GM10266 (cell line): ENCODE data around the gene ATP11A.

Experiments used
- DNase-seq: peaks from one replicate; pipeline ENCODE4 v3.0.0; 2012; ENCODE audit errors: extremely low spot score
- TF ChIP-seq, protein P1 (sequence below): IDR thresholded peaks from 2 replicates; pipeline ENCODE4 v1.5.1; 2012; ENCODE audit warnings: mild to moderate bottlenecking, low read depth; ENCODE audit not compliant: control insufficient read depth, insufficient read depth; ENCODE audit errors: missing control alignments

Gene ATP11A

GRCh38 chr13:112818040-112818697, 128.3 kb downstream of the ATP11A start:
- DNase-seq: no peak
- TF ChIP-seq, protein P1, sequence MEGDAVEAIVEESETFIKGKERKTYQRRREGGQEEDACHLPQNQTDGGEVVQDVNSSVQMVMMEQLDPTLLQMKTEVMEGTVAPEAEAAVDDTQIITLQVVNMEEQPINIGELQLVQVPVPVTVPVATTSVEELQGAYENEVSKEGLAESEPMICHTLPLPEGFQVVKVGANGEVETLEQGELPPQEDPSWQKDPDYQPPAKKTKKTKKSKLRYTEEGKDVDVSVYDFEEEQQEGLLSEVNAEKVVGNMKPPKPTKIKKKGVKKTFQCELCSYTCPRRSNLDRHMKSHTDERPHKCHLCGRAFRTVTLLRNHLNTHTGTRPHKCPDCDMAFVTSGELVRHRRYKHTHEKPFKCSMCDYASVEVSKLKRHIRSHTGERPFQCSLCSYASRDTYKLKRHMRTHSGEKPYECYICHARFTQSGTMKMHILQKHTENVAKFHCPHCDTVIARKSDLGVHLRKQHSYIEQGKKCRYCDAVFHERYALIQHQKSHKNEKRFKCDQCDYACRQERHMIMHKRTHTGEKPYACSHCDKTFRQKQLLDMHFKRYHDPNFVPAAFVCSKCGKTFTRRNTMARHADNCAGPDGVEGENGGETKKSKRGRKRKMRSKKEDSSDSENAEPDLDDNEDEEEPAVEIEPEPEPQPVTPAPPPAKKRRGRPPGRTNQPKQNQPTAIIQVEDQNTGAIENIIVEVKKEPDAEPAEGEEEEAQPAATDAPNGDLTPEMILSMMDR: no peak

GRCh38 chr13:112818698-112819045, 128.8 kb downstream of the ATP11A start:
- TF ChIP-seq, protein P1: no peak
- DNase-seq: no peak

- DNase-seq: no peak
- TF ChIP-seq, protein P1: no peak
Observed at GRCh38 chr13:112819111-112819510, 129.3 kb downstream of the ATP11A start.

DNA sequence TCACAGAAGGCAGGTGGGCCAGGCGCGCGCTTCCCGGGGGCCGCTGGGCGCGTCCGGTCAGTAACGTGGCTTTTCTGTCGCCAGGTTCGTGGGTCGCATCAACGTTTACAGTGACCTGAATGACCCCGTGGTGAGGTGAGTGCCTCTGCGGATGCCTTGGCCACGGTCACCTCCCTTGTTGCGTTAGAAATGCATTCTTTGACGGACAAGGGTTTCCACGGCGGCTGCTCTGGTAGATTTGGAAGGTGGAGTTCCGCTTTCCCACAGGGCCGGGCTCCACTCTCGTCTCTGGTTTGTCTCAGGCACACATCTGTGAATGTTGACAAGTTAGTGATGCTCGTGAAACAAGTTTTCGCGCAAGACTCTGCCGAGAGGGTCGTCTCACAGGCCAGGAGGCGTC, 130.0 kb downstream of the ATP11A start:
- TF ChIP-seq, protein P1: no peak
- DNase-seq: no peak

DNA sequence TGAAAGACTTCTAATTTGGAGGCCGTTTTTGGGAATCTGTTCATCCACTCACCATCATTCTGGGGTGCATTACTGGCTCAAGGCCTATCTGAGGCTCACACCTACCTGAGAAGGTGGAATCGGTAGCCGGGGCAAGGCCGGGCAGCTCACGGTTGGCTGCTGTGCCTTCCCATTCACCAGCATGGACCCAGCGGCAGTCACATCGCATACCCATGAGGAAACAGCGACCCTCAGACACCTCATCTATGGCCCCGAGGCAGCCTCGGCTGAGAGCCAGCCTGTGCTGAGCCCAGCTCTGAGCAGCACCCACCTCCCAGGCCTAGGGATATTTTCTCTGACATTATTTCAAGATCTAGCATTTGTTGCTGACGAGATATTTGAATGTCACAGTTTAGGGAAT, 130.5 kb downstream of the ATP11A start:
- TF ChIP-seq, protein P1: no peak
- no peak for DNase-seq

GRCh38 chr13:112821340-112822055, 131.7 kb downstream of the ATP11A start:
- DNase-seq: no peak

GRCh38 chr13:112822851-112823250, 133.0 kb downstream of the ATP11A start:
- no peak for DNase-seq
- TF ChIP-seq, protein P1: no peak

More at GRCh38 chr13:112821340-112822055, 131.7 kb downstream of the ATP11A start:
- TF ChIP-seq, protein P1: no peak
